ENCODE data around the gene RRBP1. TPM values are rescaled to one million over a fixed set of nuclear protein-coding genes. Genes with fewer than 3 reads are reported as not detected.

RRBP1 gene
- total and polyA plus RNA-seq, 2 donors (not counting 3 experiments of a cell fraction or from before 2014, with no cell fraction given), result 50.3 to 236 TPM

DNA sequence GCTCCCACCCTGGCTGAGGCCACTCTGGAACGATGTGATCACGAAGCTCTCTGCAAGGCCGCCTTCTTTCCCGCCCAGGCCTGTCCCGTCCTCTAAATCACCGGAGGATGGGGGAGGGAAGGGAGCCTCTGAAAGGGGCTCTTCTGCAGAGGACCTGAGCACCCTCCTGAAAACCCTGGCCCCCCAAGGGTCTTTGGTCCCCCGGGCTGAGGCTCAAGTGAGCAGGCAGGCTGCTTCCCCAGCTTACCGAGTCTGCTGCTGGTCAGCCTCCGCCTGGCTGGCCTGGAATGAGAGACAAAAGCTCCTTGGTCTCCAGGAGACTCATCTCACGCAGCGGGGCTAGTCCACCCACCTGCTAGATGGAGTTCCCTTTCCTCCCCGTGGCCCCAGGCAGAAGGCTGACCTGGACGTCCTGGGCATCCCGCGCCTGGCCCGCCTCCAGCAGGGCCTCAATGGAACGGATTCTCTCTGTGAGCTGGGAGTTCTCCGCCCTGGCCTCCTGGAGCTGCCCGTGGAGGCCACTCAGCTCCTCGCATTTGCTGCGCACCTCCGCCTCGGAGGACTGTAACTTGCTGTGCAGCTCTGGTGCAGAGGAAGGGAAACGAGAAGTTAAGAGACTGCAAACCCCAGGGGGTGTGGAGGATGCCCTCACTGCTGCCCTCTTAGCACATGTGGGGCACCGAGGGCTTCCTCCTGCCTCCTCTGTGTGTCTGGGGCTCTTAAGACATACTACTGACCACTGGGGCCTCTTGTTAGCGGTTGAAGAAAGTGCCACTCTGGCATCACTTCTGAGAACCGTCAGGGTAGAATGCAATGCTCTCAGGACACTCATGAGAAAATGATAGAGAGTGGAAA is 54.7 kb downstream of the RRBP1 start:
- H3K27ac ChIP-seq (ENCODE audit: insufficient read depth, low read depth, low read length), result no peak overlapping the region
- ChIA-PET CTCF (interaction anchor here (0.9 to 1.3 kb wide), 3 partner anchors 90 to 312 kb away, joined by 3 read pairs; no protein-coding TSS in a partner anchor), POLR2A (no interaction called here)
- H3K4me3 ChIP-seq (replicated peaks in 1 of 3; ENCODE audit: insufficient read depth in 1 of 3, low read depth in 1 of 3, low read length in 3 of 3), result no peak overlapping the region
- H3K27me3 ChIP-seq (ENCODE audit: control insufficient read depth in 2 of 2, insufficient read depth in 2 of 2, low read length in 2 of 2), result no peaks in the 10 kb centered on the region
- H3K36me3 ChIP-seq (ENCODE audit: control insufficient read depth in 2 of 2, extremely low read depth in 1 of 2, insufficient read depth in 2 of 2, low read length in 2 of 2), result peaks cover 13 to 91% of the 10 kb centered on the region in 2 experiments
- FAIRE-seq (no peak), DNase-seq (ENCODE audit: low read depth, low spot score) (no peak)
- H3K9ac ChIP-seq (replicated peaks; ENCODE audit: extremely low read depth, insufficient read depth, low read length), result no peak overlapping the region
- H3K9me1 ChIP-seq (replicated peaks; ENCODE audit: control insufficient read depth, extremely low read depth, insufficient read depth, low read length), result no peaks in the 10 kb centered on the region
- TF ChIP-seq, protein P1, sequence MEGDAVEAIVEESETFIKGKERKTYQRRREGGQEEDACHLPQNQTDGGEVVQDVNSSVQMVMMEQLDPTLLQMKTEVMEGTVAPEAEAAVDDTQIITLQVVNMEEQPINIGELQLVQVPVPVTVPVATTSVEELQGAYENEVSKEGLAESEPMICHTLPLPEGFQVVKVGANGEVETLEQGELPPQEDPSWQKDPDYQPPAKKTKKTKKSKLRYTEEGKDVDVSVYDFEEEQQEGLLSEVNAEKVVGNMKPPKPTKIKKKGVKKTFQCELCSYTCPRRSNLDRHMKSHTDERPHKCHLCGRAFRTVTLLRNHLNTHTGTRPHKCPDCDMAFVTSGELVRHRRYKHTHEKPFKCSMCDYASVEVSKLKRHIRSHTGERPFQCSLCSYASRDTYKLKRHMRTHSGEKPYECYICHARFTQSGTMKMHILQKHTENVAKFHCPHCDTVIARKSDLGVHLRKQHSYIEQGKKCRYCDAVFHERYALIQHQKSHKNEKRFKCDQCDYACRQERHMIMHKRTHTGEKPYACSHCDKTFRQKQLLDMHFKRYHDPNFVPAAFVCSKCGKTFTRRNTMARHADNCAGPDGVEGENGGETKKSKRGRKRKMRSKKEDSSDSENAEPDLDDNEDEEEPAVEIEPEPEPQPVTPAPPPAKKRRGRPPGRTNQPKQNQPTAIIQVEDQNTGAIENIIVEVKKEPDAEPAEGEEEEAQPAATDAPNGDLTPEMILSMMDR (IDR thresholded peaks at IDR 0.05; ENCODE audit: extremely low read depth in 1 of 2, insufficient read depth in 1 of 2, low read depth in 1 of 2, low read length in 2 of 2), result no peak
- TF ChIP-seq MAX (IDR thresholded peaks at IDR 0.05; ENCODE audit: insufficient read depth, insufficient read length) (no peak), FOS (IDR thresholded peaks at IDR 0.05; ENCODE audit: borderline replicate concordance, insufficient read depth, low read length) (no peak), JUN (IDR thresholded peaks at IDR 0.05; ENCODE audit: borderline replicate concordance, insufficient read depth, insufficient read length, low read depth) (no peak), POLR2A (IDR thresholded peaks at IDR 0.05; ENCODE audit: low read depth, low read length) (no peak), MYC (IDR thresholded peaks at IDR 0.05; ENCODE audit: low read depth, low read length) (no peak), POLR2AphosphoS5 (IDR thresholded peaks at IDR 0.05; ENCODE audit: insufficient read depth, low read depth, low read length) (no peak), GATA2 (IDR thresholded peaks at IDR 0.05; ENCODE audit: insufficient read depth, insufficient read length, low read depth, low read length) (no peak), EZH2 (IDR thresholded peaks at IDR 0.05; ENCODE audit: borderline replicate concordance, low read depth, low read length, severe bottlenecking) (no peak)
- no peaks in the 10 kb centered on the region for H4K20me1 ChIP-seq (replicated peaks; ENCODE audit: control insufficient read depth, extremely low read depth, insufficient read depth, low read length)
- H3K79me2 ChIP-seq (ENCODE audit: control insufficient read depth, insufficient read depth, low read length), result no peaks in the 10 kb centered on the region
- no peaks in the 10 kb centered on the region for H3K4me1 ChIP-seq (ENCODE audit: control insufficient read depth, extremely low read depth, insufficient read depth, low read length)
- H3K4me2 ChIP-seq (ENCODE audit: insufficient read depth, low read length), result no peak overlapping the region
- intact Hi-C loops (cut with micrococcal nuclease) (no loop called here), dilution Hi-C loops (cut with MboI; ENCODE audit: extremely low pct_ligation_motif_present, low sequenced_read_pairs) (no loop called here)
- H2AFZ ChIP-seq (ENCODE audit: low read depth, low read length), result no peak overlapping the region
- no TSS peak for BruUV-seq (replicated peaks)
- no peaks in the 10 kb centered on the region for H3K9me3 ChIP-seq (replicated peaks; ENCODE audit: control insufficient read depth, insufficient read depth, low read length)
